Colonic mucosa (tissue), 4 donors: ENCODE measurements around the gene BUD23. TPM values are rescaled to one million over a fixed set of nuclear protein-coding genes. Genes with fewer than 3 reads are reported as not detected.

Experiments
- DNase-seq: peaks from one replicate; pipeline ENCODE4 v3.0.0-alpha.2; 2020
- H3K27ac ChIP-seq: fragments of 200-600 bp; one replicate; pipeline ENCODE4 v1.8.0; 2021
- H3K27me3 ChIP-seq: fragments of 200-600 bp; one replicate; pipeline ENCODE4 v1.8.0; 2021
- H3K36me3 ChIP-seq: fragments of 200-600 bp; one replicate; pipeline ENCODE4 v1.8.0; 2021
- H3K4me1 ChIP-seq: fragments of 200-600 bp; one replicate; pipeline ENCODE4 v1.8.0; 2021; ENCODE audit warnings: mild to moderate bottlenecking
- H3K4me3 ChIP-seq: fragments of 200-600 bp; one replicate; pipeline ENCODE4 v1.8.0; 2021
- H3K9ac ChIP-seq, 2 donors: one replicate each; pipeline ENCODE4 v1.7.0; 2013; ENCODE audit warnings: control low read depth in 2 of 2, low read depth in 2 of 2, low read length in 2 of 2
- H3K9me3 ChIP-seq: fragments of 200-600 bp; one replicate; pipeline ENCODE4 v1.8.0; 2021
- intact Hi-C: fragments of 100-400 bp; cut with DNase I; formaldehyde crosslinking; loops from one replicate; pipeline ENCODE4 v1.14.1; 2022
- total RNA-seq, 2 donors: library from RNA; stranded (reverse); fragmentation: NEBNext Ultra II Directional in 1 of 2; extraction: Animal tissue kit (Norgen Biotek cat#: 25700) in 1 of 2; gene quantifications; one replicate each; pipeline ENCODE4 v1.2.1, GENCODE V29; 2021
- TF ChIP-seq, protein P1 (sequence below): fragments of 200-600 bp; IDR thresholded peaks from one replicate; pipeline ENCODE4 v1.8.0; 2022; ENCODE audit warnings: antibody characterized with exemption, mild to moderate bottlenecking
- donor health status: healthy.
- donor health status: DM: no; HTN: no; CAD: no.
- donor health status: DM: no; HTN: no; CAD: no.

The BUD23 gene
- total RNA-seq, 2 donors from 2014 or later: 46.4 to 79.5 TPM

GRCh38 chr7:73723813-73724212, 40.4 kb downstream of the BUD23 start:
- Histone ChIP-seq H3K27me3 (no peaks in the 10 kb centered on the region), H3K9me3 (no peaks in the 10 kb centered on the region), H3K4me3 (no peak overlapping the region), H3K4me1 (peaks cover 5% of the 10 kb centered on the region), H3K36me3 (no peaks in the 10 kb centered on the region), H3K27ac (no peak overlapping the region), H3K9ac (no peak overlapping the region)
- TF ChIP-seq, protein P1, sequence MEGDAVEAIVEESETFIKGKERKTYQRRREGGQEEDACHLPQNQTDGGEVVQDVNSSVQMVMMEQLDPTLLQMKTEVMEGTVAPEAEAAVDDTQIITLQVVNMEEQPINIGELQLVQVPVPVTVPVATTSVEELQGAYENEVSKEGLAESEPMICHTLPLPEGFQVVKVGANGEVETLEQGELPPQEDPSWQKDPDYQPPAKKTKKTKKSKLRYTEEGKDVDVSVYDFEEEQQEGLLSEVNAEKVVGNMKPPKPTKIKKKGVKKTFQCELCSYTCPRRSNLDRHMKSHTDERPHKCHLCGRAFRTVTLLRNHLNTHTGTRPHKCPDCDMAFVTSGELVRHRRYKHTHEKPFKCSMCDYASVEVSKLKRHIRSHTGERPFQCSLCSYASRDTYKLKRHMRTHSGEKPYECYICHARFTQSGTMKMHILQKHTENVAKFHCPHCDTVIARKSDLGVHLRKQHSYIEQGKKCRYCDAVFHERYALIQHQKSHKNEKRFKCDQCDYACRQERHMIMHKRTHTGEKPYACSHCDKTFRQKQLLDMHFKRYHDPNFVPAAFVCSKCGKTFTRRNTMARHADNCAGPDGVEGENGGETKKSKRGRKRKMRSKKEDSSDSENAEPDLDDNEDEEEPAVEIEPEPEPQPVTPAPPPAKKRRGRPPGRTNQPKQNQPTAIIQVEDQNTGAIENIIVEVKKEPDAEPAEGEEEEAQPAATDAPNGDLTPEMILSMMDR: no peak
- no peak for DNase-seq
- intact Hi-C loops: loop anchor here (2.0 kb wide), 1 partner anchor 117 kb away; no protein-coding TSS in a partner anchor

GRCh38 chr7:73726083-73726466, 42.7 kb downstream of the BUD23 start:
- no peak for DNase-seq
- Histone ChIP-seq H3K9ac (no peak overlapping the region), H3K4me1 (no peaks in the 10 kb centered on the region), H3K36me3 (no peaks in the 10 kb centered on the region), H3K9me3 (no peaks in the 10 kb centered on the region), H3K27ac (no peak overlapping the region), H3K4me3 (no peak overlapping the region), H3K27me3 (no peaks in the 10 kb centered on the region)
- intact Hi-C loops: no loop called here
- TF ChIP-seq, protein P1: no peak

- intact Hi-C loops: no loop called here
Measured at GRCh38 chr7:73727952-73728351, 44.6 kb downstream of the BUD23 start.

DNA sequence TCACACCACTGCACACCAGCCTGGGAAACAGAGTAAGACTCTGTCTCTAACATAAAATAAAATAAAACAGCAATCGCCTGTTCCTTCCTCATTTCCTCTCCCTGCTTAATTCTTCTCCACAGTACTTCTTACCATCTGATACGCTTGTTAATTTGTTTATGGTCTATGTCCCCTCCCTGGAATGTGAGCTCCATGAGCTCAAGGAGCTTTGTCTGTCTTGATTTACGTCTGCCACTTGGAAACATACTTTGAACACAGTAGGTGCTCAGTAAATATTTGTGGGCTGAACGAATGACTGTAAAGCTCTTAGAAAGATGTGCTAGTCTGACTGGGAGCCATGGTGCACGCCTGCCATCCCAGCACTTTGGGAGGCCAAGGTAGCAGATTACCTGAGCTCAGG, 45.2 kb downstream of the BUD23 start:
- intact Hi-C loops: no loop called here

More at GRCh38 chr7:73727952-73728351, 44.6 kb downstream of the BUD23 start:
- Histone ChIP-seq H3K9me3 (no peaks in the 10 kb centered on the region), H3K9ac (no peak overlapping the region), H3K27ac (no peak overlapping the region), H3K36me3 (no peaks in the 10 kb centered on the region), H3K4me1 (no peaks in the 10 kb centered on the region), H3K27me3 (no peaks in the 10 kb centered on the region), H3K4me3 (no peak overlapping the region)
- no peak for DNase-seq
- TF ChIP-seq, protein P1: no peak

DNA sequence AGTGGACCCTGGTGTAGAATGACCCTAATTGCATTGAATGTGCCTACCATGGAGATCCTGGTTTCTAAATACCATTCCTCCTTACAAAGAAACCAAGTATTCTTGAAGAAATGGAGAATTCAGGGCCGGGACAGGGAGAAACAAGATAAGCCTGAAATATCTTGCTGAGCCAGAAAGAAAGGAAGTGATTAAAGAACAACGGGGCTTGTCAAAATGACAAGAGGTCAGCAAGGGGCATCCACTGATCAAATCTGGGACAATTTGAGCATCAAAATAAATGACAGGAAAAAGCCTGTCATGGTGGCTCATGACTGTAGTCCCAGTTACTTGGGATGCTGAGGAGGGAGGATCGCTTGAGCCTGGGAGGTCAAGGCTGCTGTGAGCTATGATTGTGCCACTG, 47.1 kb downstream of the BUD23 start:
- H3K4me3 ChIP-seq: no peak overlapping the region
- no peaks in the 10 kb centered on the region for H3K9me3 ChIP-seq
- no peaks in the 10 kb centered on the region for H3K27me3 ChIP-seq
- no peak overlapping the region for H3K9ac ChIP-seq
- no peak overlapping the region for H3K27ac ChIP-seq
- TF ChIP-seq, protein P1: no peak
- no peak for DNase-seq
- intact Hi-C loops: loop anchor here (5.0 kb wide), 1 partner anchor 127 kb away; no protein-coding TSS in a partner anchor
- H3K36me3 ChIP-seq: no peaks in the 10 kb centered on the region
- peaks cover under 1% of the 10 kb centered on the region for H3K4me1 ChIP-seq

More for the DNA sequence above, 45.2 kb downstream of the BUD23 start:
- Histone ChIP-seq H3K27ac (no peak overlapping the region), H3K27me3 (no peaks in the 10 kb centered on the region), H3K9me3 (no peaks in the 10 kb centered on the region), H3K9ac (no peak overlapping the region), H3K36me3 (no peaks in the 10 kb centered on the region), H3K4me1 (no peaks in the 10 kb centered on the region), H3K4me3 (no peak overlapping the region)
- DNase-seq: no peak
- TF ChIP-seq, protein P1: no peak
